ENCODE measurements around the gene MICAL1.
A peak's percentile ranks its signal among the peaks of the same experiment; 100 is the strongest.

MICAL1 gene

GRCh38 chr6:109449064-109449794, 6.3 kb downstream of the MICAL1 start:
- no peak for TF ChIP-seq CTCF (IDR thresholded peaks at IDR 0.05; ENCODE audit: low read length, missing control alignments)
- DNase-seq (ENCODE audit: low read depth), result no peak
- no peak overlapping the region for H3K4me3 ChIP-seq (replicated peaks; ENCODE audit: low read depth, low read length)

- DNase-seq (ENCODE audit: low read depth), result no peak
- H3K4me3 ChIP-seq (replicated peaks; ENCODE audit: low read depth, low read length), result no peak overlapping the region
- TF ChIP-seq CTCF (IDR thresholded peaks at IDR 0.05; ENCODE audit: low read length, missing control alignments), result no peak
Measured at GRCh38 chr6:109448615-109449014, 7.0 kb downstream of the MICAL1 start.

DNA sequence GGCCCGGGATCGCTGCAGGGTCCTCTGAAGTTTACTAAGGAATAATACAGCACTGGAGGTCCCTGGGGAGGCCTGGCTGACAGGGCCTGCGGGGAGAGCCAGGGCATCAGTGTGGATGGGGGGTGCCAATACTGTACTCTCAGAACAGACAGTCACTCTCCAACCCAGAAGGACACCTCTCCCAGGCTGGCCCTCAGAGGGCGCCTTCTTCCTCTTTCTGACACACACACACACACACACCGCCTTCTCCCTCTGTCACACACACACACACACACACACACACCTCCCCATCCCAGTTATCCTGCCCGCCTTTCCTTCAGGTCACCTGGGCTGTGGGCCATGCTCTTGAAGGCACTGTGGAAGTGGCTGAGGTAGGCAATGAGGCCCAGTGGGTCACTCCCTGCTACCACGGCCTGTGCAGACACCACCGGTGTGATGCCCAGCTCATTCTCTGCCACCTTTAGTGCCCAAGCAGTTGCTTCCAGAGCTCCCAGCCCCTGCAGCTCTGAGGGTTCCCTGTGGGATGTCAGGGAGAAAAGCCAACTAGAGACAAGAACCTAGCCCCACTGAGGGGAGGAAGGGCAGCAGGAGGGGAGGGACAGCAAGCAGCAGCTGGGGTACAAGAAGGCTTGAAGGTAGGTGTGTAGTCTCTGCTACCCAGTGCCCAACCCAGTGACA, 7.6 kb downstream of the MICAL1 start:
- TF ChIP-seq CTCF (IDR thresholded peaks at IDR 0.05; ENCODE audit: low read length, missing control alignments), result no peak
- no peak overlapping the region for H3K4me3 ChIP-seq (replicated peaks; ENCODE audit: low read depth, low read length)
- DNase-seq (ENCODE audit: low read depth), result peak; percentile 20

GRCh38 chr6:109447087-109447486, 8.5 kb downstream of the MICAL1 start:
- no peak for DNase-seq (ENCODE audit: low read depth)

GRCh38 chr6:109446541-109446940, 9.0 kb downstream of the MICAL1 start:
- no peak for TF ChIP-seq CTCF (IDR thresholded peaks at IDR 0.05; ENCODE audit: low read length, missing control alignments)
- no peak overlapping the region for H3K4me3 ChIP-seq (replicated peaks; ENCODE audit: low read depth, low read length)
- DNase-seq (ENCODE audit: low read depth), result no peak

More at GRCh38 chr6:109447087-109447486, 8.5 kb downstream of the MICAL1 start:
- no peak overlapping the region for H3K4me3 ChIP-seq (replicated peaks; ENCODE audit: low read depth, low read length)
- no peak for TF ChIP-seq CTCF (IDR thresholded peaks at IDR 0.05; ENCODE audit: low read length, missing control alignments)

DNA sequence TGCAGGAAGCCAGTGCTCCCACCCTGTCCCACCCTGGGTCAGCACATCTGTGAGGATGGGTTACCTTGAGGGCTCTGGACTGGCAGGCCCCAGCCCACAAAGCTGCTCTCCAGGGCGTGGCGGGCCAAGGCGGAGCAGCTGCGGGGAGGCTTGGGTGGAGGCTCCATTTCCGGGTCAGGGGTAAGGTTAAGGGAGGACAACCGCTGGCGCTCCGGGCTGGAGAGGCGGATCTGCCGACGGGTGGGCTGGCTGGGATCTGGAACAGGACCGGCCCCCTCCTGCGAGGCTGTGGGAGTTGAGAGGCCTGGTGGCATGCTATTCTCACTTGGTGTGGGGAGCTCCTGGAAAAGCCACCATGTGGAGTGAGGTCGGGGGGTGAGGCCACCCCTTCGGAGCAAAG, 9.5 kb downstream of the MICAL1 start:
- DNase-seq (ENCODE audit: low read depth), result no peak
- H3K4me3 ChIP-seq (replicated peaks; ENCODE audit: low read depth, low read length), result no peak overlapping the region
- TF ChIP-seq CTCF (IDR thresholded peaks at IDR 0.05; ENCODE audit: low read length, missing control alignments), result no peak

All from fibroblast of pulmonary artery (primary cell).